HG02970 (cell line): ENCODE data around the gene TINCR.

Experiments used
- ATAC-seq: cut with Tn5 transposase; IDR thresholded peaks from one replicate; pipeline ENCODE4 v1.9.1; 2021; ENCODE audit warnings: mild to moderate bottlenecking, moderate library complexity, moderate number of reproducible peaks; ENCODE audit not compliant: unreplicated experiment, low FRiP score

Gene TINCR

GRCh38 chr19:5590151-5590864 is 22.6 kb upstream of the TINCR start:
- ATAC-seq: no peak

GRCh38 chr19:5588906-5589676 is 21.3 kb upstream of the TINCR start:
- ATAC-seq: no peak

GRCh38 chr19:5588441-5588840 is 20.7 kb upstream of the TINCR start:
- no peak for ATAC-seq

GRCh38 chr19:5587661-5588060 is 19.9 kb upstream of the TINCR start:
- no peak for ATAC-seq

- ATAC-seq: no peak
Observed at GRCh38 chr19:5587071-5587455, 19.3 kb upstream of the TINCR start.

GRCh38 chr19:5586300-5587070 is 18.7 kb upstream of the TINCR start:
- no peak for ATAC-seq

GRCh38 chr19:5585461-5586299 is 17.9 kb upstream of the TINCR start:
- ATAC-seq: no peak

- ATAC-seq: no peak
Observed at GRCh38 chr19:5580161-5580571, 12.4 kb upstream of the TINCR start.

- ATAC-seq: no peak
Observed at GRCh38 chr19:5579697-5580096, 11.9 kb upstream of the TINCR start.

- ATAC-seq: no peak
Observed at GRCh38 chr19:5579286-5579685, 11.5 kb upstream of the TINCR start.

- ATAC-seq: no peak
Observed at GRCh38 chr19:5578097-5578846, 10.5 kb upstream of the TINCR start.

GRCh38 chr19:5575590-5575989 is 7.8 kb upstream of the TINCR start:
- ATAC-seq: no peak

GRCh38 chr19:5572556-5573286 is 5.0 kb upstream of the TINCR start:
- no peak for ATAC-seq

GRCh38 chr19:5571777-5572176 is 4.0 kb upstream of the TINCR start:
- no peak for ATAC-seq

GRCh38 chr19:5567970-5568407 is 236 bp upstream of the TINCR start:
- no peak for ATAC-seq

GRCh38 chr19:5564930-5565329 is 2.8 kb downstream of the TINCR start:
- no peak for ATAC-seq

GRCh38 chr19:5563935-5564612 is 3.7 kb downstream of the TINCR start:
- ATAC-seq: no peak

GRCh38 chr19:5563008-5563431 is 4.7 kb downstream of the TINCR start:
- ATAC-seq: no peak
